ENCODE data around the gene NTMT1. TPM values are rescaled to one million over a fixed set of nuclear protein-coding genes. Genes with fewer than 3 reads are reported as not detected.

The NTMT1 gene
- total and polyA plus RNA-seq, 10 of the 15 experiments (the other 5 are each of a cell fraction or from before 2014, with no cell fraction given) = 12.8 to 85.4 (median 39.3) TPM

GRCh38 chr9:129632460-129632859 lies 6.5 kb downstream of the NTMT1 start:
- BruUV-seq (replicated peaks) = no TSS peak
- ChIA-PET POLR2A (no interaction called here), CTCF (no interaction called here), RAD21 (ENCODE audit: unreplicated experiment) (no interaction called here), SMC1A (ENCODE audit: uncharacterized antibody, unreplicated experiment) (no interaction called here)
- Histone ChIP-seq H3K27me3 (replicated peaks in 1 of 2; ENCODE audit: control insufficient read depth in 2 of 2, insufficient read depth in 2 of 2, low read length in 1 of 2) (no peaks in the 10 kb centered on the region), H3K79me2 (ENCODE audit: control insufficient read depth, insufficient read depth, low read length) (peaks cover 40% of the 10 kb centered on the region), H4K20me1 (ENCODE audit: control insufficient read depth, insufficient read depth) (no peaks in the 10 kb centered on the region; the same call in 1 of the 2 replicates), H3K9ac (ENCODE audit: control insufficient read depth, insufficient read depth, low read length) (no peak overlapping the region), H2AFZ (ENCODE audit: control insufficient read depth, low read depth, low read length) (no peak overlapping the region), H3K27ac (ENCODE audit: control insufficient read depth, insufficient read depth) (no peak overlapping the region), H3K9me3 (replicated peaks; ENCODE audit: control insufficient read depth, insufficient read depth, low read length) (no peaks in the 10 kb centered on the region), H3K4me3 (no peak overlapping the region), H3K4me2 (ENCODE audit: control insufficient read depth, insufficient read depth) (no peak overlapping the region), H3K4me1 (ENCODE audit: control insufficient read depth, insufficient read depth, low read length) (peaks cover 9% of the 10 kb centered on the region; the same call in 1 of the 2 replicates), H3K36me3 (ENCODE audit: control insufficient read depth in 2 of 2, insufficient read depth in 2 of 2, low read length in 1 of 2) (peaks cover 17 to 28% of the 10 kb centered on the region in 2 experiments; a peak in 3 of 4 replicates)
- no peak for FAIRE-seq
- WGBS (ENCODE audit: insufficient coverage, insufficient replicate concordance, low lambda C conversion rate, missing lambda C conversion rate) = 90% methylated on average over 13 of the region's 13 CpGs
- no peak for ATAC-seq
- DNase-seq (ENCODE audit: low read depth, low spot score) = no peak
- in situ Hi-C loops (cut with MboI) = no loop called here
- TF ChIP-seq, protein P1, sequence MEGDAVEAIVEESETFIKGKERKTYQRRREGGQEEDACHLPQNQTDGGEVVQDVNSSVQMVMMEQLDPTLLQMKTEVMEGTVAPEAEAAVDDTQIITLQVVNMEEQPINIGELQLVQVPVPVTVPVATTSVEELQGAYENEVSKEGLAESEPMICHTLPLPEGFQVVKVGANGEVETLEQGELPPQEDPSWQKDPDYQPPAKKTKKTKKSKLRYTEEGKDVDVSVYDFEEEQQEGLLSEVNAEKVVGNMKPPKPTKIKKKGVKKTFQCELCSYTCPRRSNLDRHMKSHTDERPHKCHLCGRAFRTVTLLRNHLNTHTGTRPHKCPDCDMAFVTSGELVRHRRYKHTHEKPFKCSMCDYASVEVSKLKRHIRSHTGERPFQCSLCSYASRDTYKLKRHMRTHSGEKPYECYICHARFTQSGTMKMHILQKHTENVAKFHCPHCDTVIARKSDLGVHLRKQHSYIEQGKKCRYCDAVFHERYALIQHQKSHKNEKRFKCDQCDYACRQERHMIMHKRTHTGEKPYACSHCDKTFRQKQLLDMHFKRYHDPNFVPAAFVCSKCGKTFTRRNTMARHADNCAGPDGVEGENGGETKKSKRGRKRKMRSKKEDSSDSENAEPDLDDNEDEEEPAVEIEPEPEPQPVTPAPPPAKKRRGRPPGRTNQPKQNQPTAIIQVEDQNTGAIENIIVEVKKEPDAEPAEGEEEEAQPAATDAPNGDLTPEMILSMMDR (IDR thresholded peaks at IDR 0.05 in 2 of 3, conservative IDR thresholded peaks at IDR 0.05 in 1 of 3; ENCODE audit: control insufficient read depth in 2 of 3, extremely low read depth in 1 of 3, insufficient read depth in 1 of 3, low read depth in 3 of 3, low read length in 3 of 3) = no peak
- peak; percentile 36 for TF ChIP-seq BCL3 (IDR thresholded peaks at IDR 0.05; ENCODE audit: borderline replicate concordance, insufficient read depth, low read depth, low read length, poor library complexity, severe bottlenecking)
- intact Hi-C loops (cut with micrococcal nuclease; ENCODE audit: unreplicated experiment) = no loop called here

GRCh38 chr9:129633207-129633606 lies 7.2 kb downstream of the NTMT1 start:
- POLR2A ChIA-PET = interaction anchor here (0.7 kb wide), 1 partner anchor 9 kb away, joined by 3 read pairs; no protein-coding TSS in a partner anchor
- in situ Hi-C loops (cut with MboI) (no loop called here), intact Hi-C loops (cut with micrococcal nuclease; ENCODE audit: unreplicated experiment) (no loop called here)
- no peak for TF ChIP-seq KDM1A (IDR thresholded peaks at IDR 0.05; ENCODE audit: borderline replicate concordance)
- TF ChIP-seq ZNF24 (IDR thresholded peaks at IDR 0.05) = no peak
- no peak for TF ChIP-seq NFYB (IDR thresholded peaks at IDR 0.05; ENCODE audit: insufficient read depth, low read depth, low read length)
- no peak for TF ChIP-seq HDAC2 (IDR thresholded peaks at IDR 0.05)
- no peak for TF ChIP-seq SUZ12 (IDR thresholded peaks at IDR 0.05; ENCODE audit: unreplicated experiment)
- no peak for TF ChIP-seq CBFB (IDR thresholded peaks at IDR 0.05; ENCODE audit: low read depth)
- no peak for TF ChIP-seq STAT3 (IDR thresholded peaks at IDR 0.05; ENCODE audit: low read depth, low read length)
- TF ChIP-seq MEF2B (IDR thresholded peaks at IDR 0.05; ENCODE audit: partially characterized antibody, poor library complexity, severe bottlenecking) = no peak
- no peak for TF ChIP-seq PAX8 (IDR thresholded peaks at IDR 0.05)
- TF ChIP-seq MXI1 (IDR thresholded peaks at IDR 0.05; ENCODE audit: low read depth, low read length) = no peak
- no peak for TF ChIP-seq YY1 (IDR thresholded peaks at IDR 0.05; ENCODE audit: low read depth, low read length)
- no peak for TF ChIP-seq TCF12 (IDR thresholded peaks at IDR 0.05; ENCODE audit: low read depth, low read length)
- no peak for TF ChIP-seq RFX5 (IDR thresholded peaks at IDR 0.05; ENCODE audit: low read depth, low read length)
- TF ChIP-seq SMAD5 (IDR thresholded peaks at IDR 0.05; ENCODE audit: low read depth) = no peak
- no peak for TF ChIP-seq SIN3A (IDR thresholded peaks at IDR 0.05; ENCODE audit: low read depth, low read length)

More at GRCh38 chr9:129633207-129633606, 7.2 kb downstream of the NTMT1 start:
- no peak overlapping the region for H3K4me3 ChIP-seq
- peaks cover 18 to 35% of the 10 kb centered on the region in 2 experiments; a peak in 3 of 4 replicates for H3K36me3 ChIP-seq (ENCODE audit: control insufficient read depth in 2 of 2, insufficient read depth in 2 of 2, low read length in 1 of 2)
- ChIA-PET CTCF (interaction anchor here (1.0 kb wide), 1 partner anchor 8 kb away, joined by 3 read pairs; no protein-coding TSS in a partner anchor), SMC1A (ENCODE audit: uncharacterized antibody, unreplicated experiment) (no interaction called here), RAD21 (ENCODE audit: unreplicated experiment) (no interaction called here)
- H3K9ac ChIP-seq (ENCODE audit: control insufficient read depth, insufficient read depth, low read length) = no peak overlapping the region
- FAIRE-seq (no peak), DNase-seq (ENCODE audit: low read depth, low spot score) (no peak), ATAC-seq (no peak)
- H3K27me3 ChIP-seq (replicated peaks in 1 of 2; ENCODE audit: control insufficient read depth in 2 of 2, insufficient read depth in 2 of 2, low read length in 1 of 2) = no peaks in the 10 kb centered on the region
- H3K79me2 ChIP-seq (ENCODE audit: control insufficient read depth, insufficient read depth, low read length) = peaks cover 33% of the 10 kb centered on the region
- H4K20me1 ChIP-seq (ENCODE audit: control insufficient read depth, insufficient read depth) = no peaks in the 10 kb centered on the region; the same call in 1 of the 2 replicates
- no peak overlapping the region for H2AFZ ChIP-seq (ENCODE audit: control insufficient read depth, low read depth, low read length)
- WGBS (ENCODE audit: insufficient coverage, insufficient replicate concordance, low lambda C conversion rate, missing lambda C conversion rate) = 98% methylated on average over 4 of the region's 4 CpGs
- no TSS peak for BruUV-seq (replicated peaks)
- H3K27ac ChIP-seq (ENCODE audit: control insufficient read depth, insufficient read depth) = no peak overlapping the region
- no peaks in the 10 kb centered on the region for H3K9me3 ChIP-seq (replicated peaks; ENCODE audit: control insufficient read depth, insufficient read depth, low read length)
- H3K4me2 ChIP-seq (ENCODE audit: control insufficient read depth, insufficient read depth) = no peak overlapping the region
- H3K4me1 ChIP-seq (ENCODE audit: control insufficient read depth, insufficient read depth, low read length) = 0 out of 2 replicates have a peak, but pooled peaks cover 4% of the 10 kb centered on the region

Data from GM12878 (cell line).